ENCODE results near the gene KRTAP10-4.

- no peak for TF ChIP-seq POLR2A (IDR thresholded peaks at IDR 0.05)
- TF ChIP-seq CTCF (IDR thresholded peaks at IDR 0.05), result no peak
- TF ChIP-seq EP300 (IDR thresholded peaks at IDR 0.05), result no peak
Observed at GRCh38 chr21:44549525-44550211, 23.9 kb upstream of the KRTAP10-4 start.
